Liver (tissue), 2 donors: ENCODE results near the gene NEURL1.

Experiments used
- TF ChIP-seq, protein P1 (sequence below): fragments of 150-350 bp; IDR thresholded peaks from 2 replicates; pipeline ENCODE4 v1.5.1; 2017; ENCODE audit warnings: improper control_type of control experiment, low read depth, low read length; ENCODE audit not compliant: missing input control
- TF ChIP-seq, protein P2 (sequence below): IDR thresholded peaks from 2 replicates; pipeline ENCODE4 v1.6.1; 2016; ENCODE audit warnings: antibody characterized with exemption, mild to moderate bottlenecking
- donor health status: healthy.

DNA sequence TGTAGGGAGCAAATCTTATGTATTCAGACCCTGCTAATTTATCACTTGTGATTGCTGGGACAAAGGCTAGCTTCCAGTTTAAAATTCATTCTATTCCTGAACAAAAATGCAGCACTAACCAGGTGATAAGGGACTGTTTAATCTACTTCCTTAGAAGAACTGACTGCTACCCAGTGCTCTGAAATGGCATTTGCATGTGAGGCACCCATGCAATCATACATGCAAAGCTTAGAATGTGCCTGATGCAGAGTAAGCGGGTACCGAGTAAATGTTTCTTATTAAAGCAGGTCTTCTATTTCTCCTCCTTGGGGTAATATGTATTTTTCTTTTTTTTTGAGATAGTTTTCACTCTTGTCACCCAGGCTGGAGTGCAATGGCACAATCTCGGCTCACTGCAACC lies 54.5 kb downstream of the NEURL1 start:
- TF ChIP-seq, protein P1, sequence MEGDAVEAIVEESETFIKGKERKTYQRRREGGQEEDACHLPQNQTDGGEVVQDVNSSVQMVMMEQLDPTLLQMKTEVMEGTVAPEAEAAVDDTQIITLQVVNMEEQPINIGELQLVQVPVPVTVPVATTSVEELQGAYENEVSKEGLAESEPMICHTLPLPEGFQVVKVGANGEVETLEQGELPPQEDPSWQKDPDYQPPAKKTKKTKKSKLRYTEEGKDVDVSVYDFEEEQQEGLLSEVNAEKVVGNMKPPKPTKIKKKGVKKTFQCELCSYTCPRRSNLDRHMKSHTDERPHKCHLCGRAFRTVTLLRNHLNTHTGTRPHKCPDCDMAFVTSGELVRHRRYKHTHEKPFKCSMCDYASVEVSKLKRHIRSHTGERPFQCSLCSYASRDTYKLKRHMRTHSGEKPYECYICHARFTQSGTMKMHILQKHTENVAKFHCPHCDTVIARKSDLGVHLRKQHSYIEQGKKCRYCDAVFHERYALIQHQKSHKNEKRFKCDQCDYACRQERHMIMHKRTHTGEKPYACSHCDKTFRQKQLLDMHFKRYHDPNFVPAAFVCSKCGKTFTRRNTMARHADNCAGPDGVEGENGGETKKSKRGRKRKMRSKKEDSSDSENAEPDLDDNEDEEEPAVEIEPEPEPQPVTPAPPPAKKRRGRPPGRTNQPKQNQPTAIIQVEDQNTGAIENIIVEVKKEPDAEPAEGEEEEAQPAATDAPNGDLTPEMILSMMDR: no peak
- TF ChIP-seq, protein P2, sequence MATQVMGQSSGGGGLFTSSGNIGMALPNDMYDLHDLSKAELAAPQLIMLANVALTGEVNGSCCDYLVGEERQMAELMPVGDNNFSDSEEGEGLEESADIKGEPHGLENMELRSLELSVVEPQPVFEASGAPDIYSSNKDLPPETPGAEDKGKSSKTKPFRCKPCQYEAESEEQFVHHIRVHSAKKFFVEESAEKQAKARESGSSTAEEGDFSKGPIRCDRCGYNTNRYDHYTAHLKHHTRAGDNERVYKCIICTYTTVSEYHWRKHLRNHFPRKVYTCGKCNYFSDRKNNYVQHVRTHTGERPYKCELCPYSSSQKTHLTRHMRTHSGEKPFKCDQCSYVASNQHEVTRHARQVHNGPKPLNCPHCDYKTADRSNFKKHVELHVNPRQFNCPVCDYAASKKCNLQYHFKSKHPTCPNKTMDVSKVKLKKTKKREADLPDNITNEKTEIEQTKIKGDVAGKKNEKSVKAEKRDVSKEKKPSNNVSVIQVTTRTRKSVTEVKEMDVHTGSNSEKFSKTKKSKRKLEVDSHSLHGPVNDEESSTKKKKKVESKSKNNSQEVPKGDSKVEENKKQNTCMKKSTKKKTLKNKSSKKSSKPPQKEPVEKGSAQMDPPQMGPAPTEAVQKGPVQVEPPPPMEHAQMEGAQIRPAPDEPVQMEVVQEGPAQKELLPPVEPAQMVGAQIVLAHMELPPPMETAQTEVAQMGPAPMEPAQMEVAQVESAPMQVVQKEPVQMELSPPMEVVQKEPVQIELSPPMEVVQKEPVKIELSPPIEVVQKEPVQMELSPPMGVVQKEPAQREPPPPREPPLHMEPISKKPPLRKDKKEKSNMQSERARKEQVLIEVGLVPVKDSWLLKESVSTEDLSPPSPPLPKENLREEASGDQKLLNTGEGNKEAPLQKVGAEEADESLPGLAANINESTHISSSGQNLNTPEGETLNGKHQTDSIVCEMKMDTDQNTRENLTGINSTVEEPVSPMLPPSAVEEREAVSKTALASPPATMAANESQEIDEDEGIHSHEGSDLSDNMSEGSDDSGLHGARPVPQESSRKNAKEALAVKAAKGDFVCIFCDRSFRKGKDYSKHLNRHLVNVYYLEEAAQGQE: no peak
